ENCODE results near the gene PGAP2. TPM values are rescaled to one million over a fixed set of nuclear protein-coding genes. Genes with fewer than 3 reads are reported as not detected.

PGAP2 gene
- total and polyA plus RNA-seq, 2 of the 13 experiments (the other 11 are each of a cell fraction or from before 2014, with no cell fraction given): 21.5 to 47.8 TPM

DNA sequence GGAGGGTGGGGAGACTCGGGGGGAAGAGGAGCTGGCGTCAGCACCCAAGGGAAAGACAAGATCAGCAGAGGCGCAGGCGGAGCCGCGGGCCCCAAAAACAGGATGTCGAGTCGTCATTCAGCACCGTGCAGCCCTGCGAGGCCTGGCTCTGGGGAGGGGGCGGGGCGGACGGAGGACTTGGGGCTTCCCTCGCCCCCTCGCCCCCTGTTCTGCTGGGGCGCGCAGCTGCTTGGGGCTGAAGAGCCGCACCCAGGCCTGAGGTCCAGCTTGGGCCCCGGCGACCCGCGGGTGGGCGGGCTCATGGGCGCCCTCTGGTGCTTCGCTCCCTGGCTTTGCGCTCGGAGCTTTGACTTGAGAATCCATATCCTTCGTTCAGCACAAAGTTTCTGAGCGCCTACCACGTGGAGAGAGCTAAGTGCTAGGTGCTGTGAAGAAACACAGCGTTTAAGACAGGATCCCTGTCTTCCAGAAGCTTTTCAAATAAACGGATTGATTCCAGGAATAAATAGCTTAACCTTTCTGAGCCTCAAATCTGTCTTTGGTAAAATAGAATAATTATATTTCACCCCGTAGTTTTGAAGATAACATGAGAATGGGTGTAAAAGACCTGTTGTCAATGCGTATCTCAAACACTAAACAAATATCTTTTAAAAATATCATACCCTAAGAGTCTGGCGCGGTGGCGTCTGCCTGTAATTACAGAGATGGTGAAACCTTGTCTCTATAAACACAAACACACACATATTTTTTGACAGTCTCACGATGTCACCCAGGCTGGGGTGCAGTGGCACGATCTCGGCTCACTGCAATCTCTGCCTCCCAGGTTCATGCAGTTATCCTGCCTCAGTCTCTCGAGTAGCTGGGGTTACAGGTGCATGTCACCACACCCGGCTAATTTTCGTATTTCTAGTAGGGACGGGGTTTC is 33.3 kb downstream of the PGAP2 start (continued):
- no peak; the same call in 1 of the 2 replicates for TF ChIP-seq ZNF142 (CRISPR knock-in tag; IDR thresholded peaks at IDR 0.05)
- TF ChIP-seq ZSCAN25 (CRISPR knock-in tag; IDR thresholded peaks at IDR 0.05): no peak
- peak; percentile 23 for TF ChIP-seq TEAD3 (CRISPR knock-in tag; optimal IDR thresholded peaks at IDR 0.05; ENCODE audit: borderline replicate concordance)
- TF ChIP-seq ZFP91 (CRISPR knock-in tag; IDR thresholded peaks at IDR 0.05; ENCODE audit: borderline replicate concordance): peak; percentile 15; the same call in 1 of the 2 replicates
- TF ChIP-seq ZNF607 (CRISPR knock-in tag; IDR thresholded peaks at IDR 0.05; ENCODE audit: borderline replicate concordance): peak; percentile 42; the same call in 1 of the 2 replicates
- no peak for TF ChIP-seq NBN (conservative IDR thresholded peaks at IDR 0.05)
- TF ChIP-seq, protein P1, sequence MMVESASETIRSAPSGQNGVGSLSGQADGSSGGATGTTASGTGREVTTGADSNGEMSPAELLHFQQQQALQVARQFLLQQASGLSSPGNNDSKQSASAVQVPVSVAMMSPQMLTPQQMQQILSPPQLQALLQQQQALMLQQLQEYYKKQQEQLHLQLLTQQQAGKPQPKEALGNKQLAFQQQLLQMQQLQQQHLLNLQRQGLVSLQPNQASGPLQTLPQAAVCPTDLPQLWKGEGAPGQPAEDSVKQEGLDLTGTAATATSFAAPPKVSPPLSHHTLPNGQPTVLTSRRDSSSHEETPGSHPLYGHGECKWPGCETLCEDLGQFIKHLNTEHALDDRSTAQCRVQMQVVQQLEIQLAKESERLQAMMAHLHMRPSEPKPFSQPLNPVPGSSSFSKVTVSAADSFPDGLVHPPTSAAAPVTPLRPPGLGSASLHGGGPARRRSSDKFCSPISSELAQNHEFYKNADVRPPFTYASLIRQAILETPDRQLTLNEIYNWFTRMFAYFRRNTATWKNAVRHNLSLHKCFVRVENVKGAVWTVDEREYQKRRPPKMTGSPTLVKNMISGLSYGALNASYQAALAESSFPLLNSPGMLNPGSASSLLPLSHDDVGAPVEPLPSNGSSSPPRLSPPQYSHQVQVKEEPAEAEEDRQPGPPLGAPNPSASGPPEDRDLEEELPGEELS (CRISPR knock-in tag; IDR thresholded peaks at IDR 0.05): 0 out of 2 replicates have a peak, but pooled peaks have one; percentile 12
- TF ChIP-seq RBFOX2 (IDR thresholded peaks at IDR 0.05; ENCODE audit: low read depth, low read length): peak; percentile 66
- 0 out of 2 replicates have a peak, but pooled peaks have one; percentile 34 for TF ChIP-seq ZNF230 (CRISPR knock-in tag; IDR thresholded peaks at IDR 0.05)
- TF ChIP-seq SIN3B (IDR thresholded peaks at IDR 0.05; ENCODE audit: low read length): no peak
- TF ChIP-seq KAT7 (CRISPR knock-in tag; IDR thresholded peaks at IDR 0.05; ENCODE audit: borderline replicate concordance): peak; percentile 65; the same call in 1 of the 2 replicates
- TF ChIP-seq NCOA1 (CRISPR knock-in tag; IDR thresholded peaks at IDR 0.05): 0 out of 2 replicates have a peak, but pooled peaks have one; percentile 39
- TF ChIP-seq ZNF552 (CRISPR knock-in tag; IDR thresholded peaks at IDR 0.05; ENCODE audit: borderline replicate concordance): 0 out of 2 replicates have a peak, but pooled peaks have one; percentile 44
- TF ChIP-seq ZNF329 (CRISPR knock-in tag; IDR thresholded peaks at IDR 0.05; ENCODE audit: low read depth): no peak
- no peak for TF ChIP-seq PLRG1 (conservative IDR thresholded peaks at IDR 0.05)
- TF ChIP-seq HDAC2 (CRISPR knock-in tag; IDR thresholded peaks at IDR 0.05): peak; percentile 34; the same call in 1 of the 2 replicates
- TF ChIP-seq RBM22 (optimal IDR thresholded peaks at IDR 0.05; ENCODE audit: low read length): no peak

Data from HepG2 (cell line).